ENCODE measurements around the gene COL5A2. TPM values are rescaled to one million over a fixed set of nuclear protein-coding genes. Genes with fewer than 3 reads are reported as not detected.

COL5A2 gene
- total RNA-seq, 4 donors from 2014 or later: 16.1 to 62.8 (median 33.1) TPM

DNA sequence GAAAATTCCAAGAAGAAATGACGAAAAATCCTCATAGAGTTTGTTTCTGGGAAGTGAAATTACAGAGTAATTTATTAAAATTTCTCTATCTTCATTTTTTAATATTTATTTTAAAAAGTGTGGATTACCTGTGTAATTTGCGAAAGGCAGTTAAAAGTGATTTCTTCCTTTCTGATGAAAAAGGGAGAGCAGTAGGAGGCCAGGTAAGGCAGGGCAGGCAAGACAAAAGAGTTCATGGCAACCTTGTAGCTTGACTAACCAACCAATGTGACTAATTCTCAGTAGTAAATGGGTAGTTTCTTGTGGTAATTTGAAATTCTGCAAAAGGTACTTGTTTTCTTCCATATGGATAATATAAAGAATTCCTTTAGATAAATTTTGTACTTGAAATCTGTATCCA is 34.9 kb upstream of the COL5A2 start:
- no peak for TF ChIP-seq POLR2A (IDR thresholded peaks at IDR 0.05)
- TF ChIP-seq, protein P1, sequence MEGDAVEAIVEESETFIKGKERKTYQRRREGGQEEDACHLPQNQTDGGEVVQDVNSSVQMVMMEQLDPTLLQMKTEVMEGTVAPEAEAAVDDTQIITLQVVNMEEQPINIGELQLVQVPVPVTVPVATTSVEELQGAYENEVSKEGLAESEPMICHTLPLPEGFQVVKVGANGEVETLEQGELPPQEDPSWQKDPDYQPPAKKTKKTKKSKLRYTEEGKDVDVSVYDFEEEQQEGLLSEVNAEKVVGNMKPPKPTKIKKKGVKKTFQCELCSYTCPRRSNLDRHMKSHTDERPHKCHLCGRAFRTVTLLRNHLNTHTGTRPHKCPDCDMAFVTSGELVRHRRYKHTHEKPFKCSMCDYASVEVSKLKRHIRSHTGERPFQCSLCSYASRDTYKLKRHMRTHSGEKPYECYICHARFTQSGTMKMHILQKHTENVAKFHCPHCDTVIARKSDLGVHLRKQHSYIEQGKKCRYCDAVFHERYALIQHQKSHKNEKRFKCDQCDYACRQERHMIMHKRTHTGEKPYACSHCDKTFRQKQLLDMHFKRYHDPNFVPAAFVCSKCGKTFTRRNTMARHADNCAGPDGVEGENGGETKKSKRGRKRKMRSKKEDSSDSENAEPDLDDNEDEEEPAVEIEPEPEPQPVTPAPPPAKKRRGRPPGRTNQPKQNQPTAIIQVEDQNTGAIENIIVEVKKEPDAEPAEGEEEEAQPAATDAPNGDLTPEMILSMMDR (IDR thresholded peaks at IDR 0.05): no peak
- TF ChIP-seq POLR2AphosphoS5 (IDR thresholded peaks at IDR 0.05): no peak
- no peak for TF ChIP-seq EP300 (IDR thresholded peaks at IDR 0.05; ENCODE audit: low read depth)
- Histone ChIP-seq H3K9me3 (no peaks in the 10 kb centered on the region), H3K36me3 (no peaks in the 10 kb centered on the region), H3K27me3 (no peaks in the 10 kb centered on the region), H3K4me3 (no peak overlapping the region), H3K27ac (no peak overlapping the region), H3K4me1 (peaks cover 0 to 9% (median 4%) of the 10 kb centered on the region in 4 donors)
- WGBS, 2 donors (ENCODE audit: low coverage in 1 of 2): 94% methylated on average over 2 of the region's 2 CpGs
- in situ Hi-C loops (cut with MboI; ENCODE audit: low pct_ligation_motif_present in 1 of 4, low pct_unique_long_range_greater_than_20kb in 1 of 4, low sequenced_read_pairs in 3 of 4) (no loop called here), intact Hi-C loops (cut with DNase I; ENCODE audit: low total_unique reads) (no loop called here)
- no peak for DNase-seq

- no peak overlapping the region for H3K27ac ChIP-seq
- H3K9me3 ChIP-seq: no peaks in the 10 kb centered on the region
- no peaks in the 10 kb centered on the region for H3K36me3 ChIP-seq
- WGBS, 2 donors (ENCODE audit: low coverage in 1 of 2): 65 to 69% methylated on average over 2 of the region's 2 CpGs
- intact Hi-C loops (cut with DNase I; ENCODE audit: low total_unique reads) (no loop called here), in situ Hi-C loops (cut with MboI; ENCODE audit: low pct_ligation_motif_present in 1 of 4, low pct_unique_long_range_greater_than_20kb in 1 of 4, low sequenced_read_pairs in 3 of 4) (no loop called here)
- no peak overlapping the region for H3K4me3 ChIP-seq
- no peaks in the 10 kb centered on the region for H3K27me3 ChIP-seq
- DNase-seq: no peak
- TF ChIP-seq, protein P1 (IDR thresholded peaks at IDR 0.05): no peak
- peaks cover 0 to 13% (median 5%) of the 10 kb centered on the region in 4 donors for H3K4me1 ChIP-seq
Observed at GRCh38 chr2:189213250-189213649, 33.7 kb upstream of the COL5A2 start.

- no peak overlapping the region for H3K4me3 ChIP-seq
- intact Hi-C loops (cut with DNase I; ENCODE audit: low total_unique reads): no loop called here
Observed at GRCh38 chr2:189210250-189211087, 30.9 kb upstream of the COL5A2 start.

DNA sequence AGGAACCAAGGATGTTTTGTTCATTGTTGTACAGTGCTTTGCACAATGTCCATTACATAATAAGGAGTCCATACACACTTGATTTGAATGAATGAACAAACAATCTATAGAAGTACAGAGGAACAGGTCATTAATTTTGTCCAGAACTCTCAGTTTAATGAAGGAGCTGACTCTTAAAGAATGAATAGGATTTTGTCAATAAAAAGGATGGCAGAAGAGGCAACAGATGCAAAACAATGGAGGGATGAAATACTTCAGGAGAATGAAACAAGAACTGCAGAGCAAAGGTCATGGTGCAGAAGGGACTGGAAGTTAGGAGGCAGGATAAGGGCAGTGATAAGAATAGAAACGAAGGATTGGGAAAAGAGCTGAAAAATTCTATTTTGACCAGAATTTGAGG is 28.7 kb upstream of the COL5A2 start:
- Histone ChIP-seq H3K27me3 (no peaks in the 10 kb centered on the region), H3K36me3 (no peaks in the 10 kb centered on the region), H3K27ac (peak overlapping the region in 2 of 4 donors; percentile 78 to 82), H3K4me1 (peaks cover 0 to 17% (median 5%) of the 10 kb centered on the region in 4 donors), H3K9me3 (no peaks in the 10 kb centered on the region), H3K4me3 (no peak overlapping the region)
- in situ Hi-C loops (cut with MboI; ENCODE audit: low pct_ligation_motif_present in 1 of 4, low pct_unique_long_range_greater_than_20kb in 1 of 4, low sequenced_read_pairs in 3 of 4): no loop called here
- TF ChIP-seq POLR2AphosphoS5 (IDR thresholded peaks at IDR 0.05): no peak
- TF ChIP-seq, protein P1 (IDR thresholded peaks at IDR 0.05): no peak
- no peak for TF ChIP-seq EP300 (IDR thresholded peaks at IDR 0.05; ENCODE audit: low read depth)
- TF ChIP-seq POLR2A (IDR thresholded peaks at IDR 0.05): no peak
- DNase-seq: no peak
- WGBS, 2 donors (ENCODE audit: low coverage in 1 of 2): 24 to 30% methylated on average over 1 of the region's 1 CpG
- intact Hi-C loops (cut with DNase I; ENCODE audit: low total_unique reads): no loop called here

More at GRCh38 chr2:189210250-189211087, 30.9 kb upstream of the COL5A2 start:
- peaks cover 0 to 13% (median 5%) of the 10 kb centered on the region in 4 donors for H3K4me1 ChIP-seq
- DNase-seq: peak; percentile 33
- 32 to 40% methylated on average over 6 to 7 of the region's 7 CpGs for WGBS, 2 donors (ENCODE audit: low coverage in 1 of 2)
- H3K27ac ChIP-seq: peak overlapping the region; percentile 73 to 82 (median 78)
- no peaks in the 10 kb centered on the region for H3K27me3 ChIP-seq
- H3K36me3 ChIP-seq: no peaks in the 10 kb centered on the region
- in situ Hi-C loops (cut with MboI; ENCODE audit: low pct_ligation_motif_present in 1 of 4, low pct_unique_long_range_greater_than_20kb in 1 of 4, low sequenced_read_pairs in 3 of 4): no loop called here
- no peaks in the 10 kb centered on the region for H3K9me3 ChIP-seq
- TF ChIP-seq, protein P1 (IDR thresholded peaks at IDR 0.05): no peak
- TF ChIP-seq POLR2AphosphoS5 (IDR thresholded peaks at IDR 0.05): peak in 1 of 3 donors; percentile 16
